Measurements from ENCODE around the gene SOX6.

DNA sequence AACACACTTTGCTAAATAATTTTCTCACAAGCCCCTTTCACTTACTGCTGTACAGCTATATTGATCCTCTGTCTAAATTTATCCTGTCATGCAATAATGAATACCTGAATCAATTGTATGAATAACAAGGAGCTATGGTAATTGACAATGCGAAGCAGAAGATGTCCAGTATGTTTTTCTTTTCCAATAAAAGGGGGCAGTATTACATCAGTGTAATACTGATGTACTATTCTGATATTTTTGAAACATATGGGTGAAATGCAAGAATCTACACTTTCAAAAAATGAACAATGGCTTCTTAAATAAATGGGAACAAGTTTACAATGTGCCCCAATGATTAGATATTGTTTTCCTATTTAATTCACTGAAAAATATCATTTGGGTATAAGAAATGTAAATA lies 315.1 kb downstream of the SOX6 start:
- no peak for TF ChIP-seq CTCF (IDR thresholded peaks at IDR 0.05)
- no peak for TF ChIP-seq POLR2A (IDR thresholded peaks at IDR 0.05)
